C4-2B (cell line): ENCODE data around the gene NELFB.

Experiments
- H3K27ac ChIP-seq: fragments of 450-650 bp; 2 replicates; pipeline ENCODE4 v1.5.1; 2017
- ZFX ChIP-seq: fragments of 450-650 bp; IDR thresholded peaks from 2 replicates; pipeline ENCODE4 v1.6.1; 2017
- TF ChIP-seq, protein P1 (sequence below): fragments of 450-650 bp; conservative IDR thresholded peaks from 2 replicates; pipeline ENCODE4 v1.5.1; 2017; ENCODE audit warnings: mild to moderate bottlenecking

NELFB gene

DNA sequence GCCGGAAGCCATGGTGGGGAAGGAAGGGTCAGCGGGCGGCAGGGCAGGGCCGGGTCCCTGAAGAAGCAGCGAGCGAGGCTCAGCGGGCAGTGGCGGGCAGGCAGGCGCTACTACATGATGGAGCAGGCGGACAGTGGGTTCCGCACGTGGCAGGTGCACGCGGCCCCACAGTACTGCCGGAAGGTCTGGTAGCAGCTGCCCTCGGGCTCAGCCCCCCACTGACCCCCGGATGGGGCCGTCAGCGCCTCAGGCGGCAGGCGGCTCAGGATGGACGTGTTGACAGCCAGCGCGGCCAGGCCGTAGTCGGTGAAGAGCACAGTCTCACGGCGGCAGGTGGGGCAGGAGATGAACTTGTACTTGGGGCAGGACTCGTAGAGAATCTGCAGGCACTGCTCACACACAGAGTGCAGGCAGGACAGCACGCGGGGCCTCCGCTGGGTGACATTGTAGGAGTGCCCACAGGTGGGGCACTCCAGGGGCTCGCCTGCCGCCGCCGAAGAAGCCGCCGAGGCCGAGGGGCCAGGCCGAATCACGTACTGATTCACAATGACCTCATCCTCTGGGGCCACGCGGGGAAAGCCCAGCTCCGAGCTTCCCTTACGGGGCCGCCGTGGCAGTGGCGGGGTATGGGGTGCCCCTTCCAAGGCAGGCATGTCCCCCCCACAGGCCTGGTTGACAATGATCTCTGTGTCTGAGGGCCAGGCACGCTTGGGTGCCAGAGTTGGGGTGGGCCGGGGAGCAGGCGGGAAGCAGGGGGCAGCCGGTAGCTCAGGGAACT is 34.6 kb upstream of the NELFB start:
- H3K27ac ChIP-seq, result no peak overlapping the region; the same call in 1 of the 2 replicates
- TF ChIP-seq ZFX, result no peak
- TF ChIP-seq, protein P1, sequence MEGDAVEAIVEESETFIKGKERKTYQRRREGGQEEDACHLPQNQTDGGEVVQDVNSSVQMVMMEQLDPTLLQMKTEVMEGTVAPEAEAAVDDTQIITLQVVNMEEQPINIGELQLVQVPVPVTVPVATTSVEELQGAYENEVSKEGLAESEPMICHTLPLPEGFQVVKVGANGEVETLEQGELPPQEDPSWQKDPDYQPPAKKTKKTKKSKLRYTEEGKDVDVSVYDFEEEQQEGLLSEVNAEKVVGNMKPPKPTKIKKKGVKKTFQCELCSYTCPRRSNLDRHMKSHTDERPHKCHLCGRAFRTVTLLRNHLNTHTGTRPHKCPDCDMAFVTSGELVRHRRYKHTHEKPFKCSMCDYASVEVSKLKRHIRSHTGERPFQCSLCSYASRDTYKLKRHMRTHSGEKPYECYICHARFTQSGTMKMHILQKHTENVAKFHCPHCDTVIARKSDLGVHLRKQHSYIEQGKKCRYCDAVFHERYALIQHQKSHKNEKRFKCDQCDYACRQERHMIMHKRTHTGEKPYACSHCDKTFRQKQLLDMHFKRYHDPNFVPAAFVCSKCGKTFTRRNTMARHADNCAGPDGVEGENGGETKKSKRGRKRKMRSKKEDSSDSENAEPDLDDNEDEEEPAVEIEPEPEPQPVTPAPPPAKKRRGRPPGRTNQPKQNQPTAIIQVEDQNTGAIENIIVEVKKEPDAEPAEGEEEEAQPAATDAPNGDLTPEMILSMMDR, result no peak

DNA sequence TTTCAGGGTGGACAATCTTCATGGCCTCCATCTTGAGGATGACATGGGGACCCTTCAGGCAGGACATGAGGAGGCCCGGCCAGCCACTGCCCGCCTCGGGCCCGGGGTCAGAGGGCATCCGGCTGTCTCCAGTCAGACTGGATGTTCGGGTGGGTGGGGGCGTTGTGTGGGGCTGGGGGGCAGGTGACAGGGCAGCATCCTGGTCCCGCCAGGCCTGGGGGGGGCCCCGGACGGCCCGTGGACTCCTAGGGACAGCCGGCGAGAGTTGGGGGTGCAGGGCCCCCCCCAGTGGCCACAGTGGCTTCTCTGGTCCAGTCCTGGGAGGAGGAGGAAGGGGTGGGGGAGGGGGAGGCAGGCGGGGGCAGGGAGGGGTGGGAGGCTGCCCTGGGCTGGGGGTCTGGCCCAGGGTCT is 34.0 kb upstream of the NELFB start:
- peak overlapping the region; percentile 88 for H3K27ac ChIP-seq

DNA sequence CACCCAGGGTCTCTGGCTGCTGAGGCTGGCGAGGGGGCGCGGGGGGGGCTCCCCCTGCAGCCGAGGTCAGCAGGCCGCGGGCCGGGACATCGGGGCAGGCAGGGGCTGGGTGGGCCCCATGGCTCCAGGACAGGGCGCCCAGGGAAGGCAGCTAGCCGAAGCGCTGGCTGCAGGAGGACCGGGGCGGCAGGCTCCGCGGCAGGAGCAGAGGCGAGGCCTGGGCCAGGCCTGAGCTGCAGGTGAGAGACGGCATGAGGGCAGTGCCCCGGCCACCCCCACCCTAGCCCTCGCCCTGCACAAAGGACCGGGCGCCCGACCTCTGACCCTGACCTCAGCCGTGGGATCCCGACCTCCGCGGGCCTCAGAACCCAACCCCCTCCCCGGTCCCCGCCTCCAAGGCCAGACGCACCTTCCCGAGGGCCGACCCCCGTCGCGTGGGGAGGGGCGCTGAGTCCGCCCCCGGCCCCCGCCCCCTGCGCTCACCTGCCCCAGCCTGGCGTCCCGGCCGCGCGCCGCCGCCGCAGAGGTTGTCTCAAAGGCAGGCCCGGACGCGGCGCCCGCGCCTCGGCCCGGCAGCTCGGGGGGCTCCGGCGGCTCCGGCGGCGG is 33.5 kb upstream of the NELFB start:
- TF ChIP-seq, protein P1, result no peak
- peak; percentile 33 for TF ChIP-seq ZFX
- H3K27ac ChIP-seq, result peak overlapping the region; percentile 88

More for the DNA sequence above, 34.0 kb upstream of the NELFB start:
- TF ChIP-seq, protein P1, result no peak
- TF ChIP-seq ZFX, result no peak

DNA sequence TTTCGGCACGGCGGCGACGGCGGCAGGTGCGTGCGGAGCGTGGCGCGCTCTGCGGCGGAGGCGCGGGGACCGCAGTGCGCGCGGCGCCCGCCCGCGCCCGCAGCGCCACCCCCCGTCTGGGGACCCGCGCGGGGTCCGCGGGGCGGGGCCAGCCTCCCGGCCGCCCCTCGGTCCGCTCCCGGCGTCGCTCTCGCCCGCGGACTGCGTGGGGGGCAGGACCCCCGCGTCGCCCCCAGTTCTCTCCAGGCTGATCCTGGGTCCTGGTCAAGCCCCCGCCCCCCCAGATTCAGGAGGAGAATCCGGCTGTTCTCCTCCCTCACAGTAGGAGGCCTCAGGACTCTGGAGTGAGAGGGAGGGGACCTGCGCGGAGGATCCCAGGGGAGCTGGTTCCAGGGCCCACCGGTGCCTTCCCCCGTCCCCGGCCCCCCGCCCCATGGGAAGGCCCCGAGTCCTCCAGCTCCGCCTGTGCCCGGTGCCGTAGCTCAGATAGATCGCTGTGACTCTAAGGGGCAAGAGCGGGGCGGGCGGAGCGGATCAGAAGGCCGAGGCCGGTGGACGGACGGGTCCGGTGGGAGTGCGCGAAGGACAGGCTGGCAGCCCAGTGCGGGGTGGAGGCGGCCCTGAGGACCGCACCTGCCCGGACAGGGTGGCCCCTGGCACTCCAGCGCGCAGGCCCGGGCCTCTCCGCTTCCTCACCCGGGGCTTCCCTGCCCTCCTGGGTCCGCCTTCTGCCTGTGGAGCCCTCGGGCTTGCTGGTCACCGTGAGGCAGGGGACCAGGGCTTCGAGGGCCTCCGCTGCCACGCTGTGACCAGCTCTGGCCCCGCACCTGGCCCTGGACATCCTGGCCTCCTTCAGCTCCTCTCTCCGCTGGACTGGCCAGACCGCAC is 32.7 kb upstream of the NELFB start, which contains the start of gene RNF208:
Gene RNF208, minus strand, starts transcription at position 51 of the 888 bp plus-strand sequence. CDS start 1,028 bp downstream, outside the sequence.
- TF ChIP-seq, protein P1, result no peak
- TF ChIP-seq ZFX, result peak; percentile 65
- peak within 1 kb of the TSS; percentile 88 for H3K27ac ChIP-seq

DNA sequence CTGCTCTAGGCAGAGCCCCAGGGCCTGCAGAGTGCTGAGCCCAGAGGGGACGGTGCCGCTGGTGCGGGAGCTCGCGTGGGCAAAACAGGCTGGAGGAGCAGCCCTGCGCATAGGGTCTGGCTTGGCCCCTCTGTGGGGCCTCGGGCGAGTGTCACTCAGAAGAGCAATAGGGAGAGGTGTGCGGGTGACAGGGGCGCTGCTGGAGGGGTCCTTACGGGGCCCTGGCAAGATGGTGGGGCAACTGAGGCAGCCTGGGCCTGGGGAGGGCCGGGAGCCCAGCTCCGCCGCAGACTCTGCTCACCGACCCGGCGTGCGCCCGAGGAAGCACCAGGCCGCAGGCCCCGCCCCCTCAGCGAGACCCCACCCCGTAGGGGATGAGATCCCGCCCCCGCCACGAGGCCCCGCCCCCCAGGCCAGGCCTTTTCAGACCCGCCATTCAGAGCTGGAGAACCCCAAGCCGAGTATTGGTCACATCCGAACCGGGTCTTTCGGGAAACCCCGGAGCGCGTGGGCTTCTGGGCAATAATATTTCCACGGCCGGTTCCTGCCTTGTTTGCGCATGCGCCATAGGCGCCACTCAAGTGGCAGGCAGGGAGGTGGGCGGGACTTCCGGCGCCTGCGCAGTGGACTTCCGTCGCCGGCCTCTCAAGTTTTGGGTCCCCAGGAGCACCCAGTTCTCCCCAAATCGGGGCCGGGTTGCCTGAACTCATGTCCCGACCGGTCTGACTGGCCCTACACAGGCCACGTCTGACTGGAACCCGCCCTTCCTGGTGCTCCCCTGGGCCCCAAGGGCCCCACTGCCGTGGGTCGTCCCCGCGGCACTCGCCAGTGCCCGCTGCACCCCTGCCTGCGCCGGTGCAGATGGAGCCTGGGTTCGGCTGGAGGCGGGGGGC is 31.8 kb upstream of the NELFB start:
- H3K27ac ChIP-seq, result peak overlapping the region; percentile 88
- TF ChIP-seq ZFX, result peak; percentile 52; the same call in 1 of the 2 replicates
- TF ChIP-seq, protein P1, result no peak

DNA sequence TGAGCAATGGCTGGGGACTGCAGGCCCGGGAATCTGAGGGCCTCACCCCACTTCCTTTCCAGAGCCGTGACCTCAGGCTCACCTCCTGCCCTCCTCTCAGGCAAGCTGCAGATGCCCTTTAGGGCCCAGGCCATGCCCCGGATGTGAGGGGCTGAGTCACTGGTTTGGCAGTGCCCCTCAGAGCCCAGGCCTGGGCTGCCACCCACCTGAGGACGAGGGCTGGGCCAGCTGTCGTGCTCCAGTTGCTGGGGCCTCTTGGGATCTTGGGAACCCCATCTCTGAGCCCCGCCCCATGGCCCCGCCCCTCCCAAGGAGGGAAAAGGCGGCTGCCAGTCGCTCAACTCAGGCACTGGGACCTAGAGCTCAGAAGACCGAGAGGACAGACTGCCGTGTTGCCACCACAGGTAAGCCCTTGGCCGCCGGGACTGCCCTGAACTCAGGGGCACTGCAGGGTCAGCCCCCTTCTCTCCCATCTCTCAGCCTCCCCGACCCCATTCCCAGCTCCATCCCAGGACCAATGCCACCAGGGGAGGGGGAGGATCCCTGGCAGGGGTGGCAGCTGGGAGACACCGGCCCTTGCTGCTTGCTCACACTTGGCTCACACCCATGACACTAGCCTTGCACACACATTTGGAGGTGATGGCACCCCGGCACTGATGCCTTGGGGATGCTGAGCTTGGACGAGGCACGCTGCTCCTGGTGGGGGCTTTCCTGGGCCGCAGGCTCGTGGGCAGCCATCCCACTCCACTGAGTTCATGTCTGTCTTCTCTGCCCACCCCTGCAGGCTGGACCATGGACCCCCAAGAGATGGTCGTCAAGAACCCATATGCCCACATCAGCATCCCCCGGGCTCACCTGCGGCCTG is 30.1 kb upstream of the NELFB start, which contains the start of gene CYSRT1:
Gene CYSRT1, plus strand, starts transcription at position 345 of the 865 bp plus-strand sequence. Its CDS starts 448 bp downstream, at position 793.
- TF ChIP-seq ZFX, result no peak
- TF ChIP-seq, protein P1, result no peak
- peak within 1 kb of the TSS; percentile 90 for H3K27ac ChIP-seq
